ENCODE measurements around the gene ZNF442.
"Not testable (repeated sequence)": the region's sequence is repeated elsewhere in the genome, so short reads cannot be mapped to it uniquely, and the experiment has no call there.

The ZNF442 gene

DNA sequence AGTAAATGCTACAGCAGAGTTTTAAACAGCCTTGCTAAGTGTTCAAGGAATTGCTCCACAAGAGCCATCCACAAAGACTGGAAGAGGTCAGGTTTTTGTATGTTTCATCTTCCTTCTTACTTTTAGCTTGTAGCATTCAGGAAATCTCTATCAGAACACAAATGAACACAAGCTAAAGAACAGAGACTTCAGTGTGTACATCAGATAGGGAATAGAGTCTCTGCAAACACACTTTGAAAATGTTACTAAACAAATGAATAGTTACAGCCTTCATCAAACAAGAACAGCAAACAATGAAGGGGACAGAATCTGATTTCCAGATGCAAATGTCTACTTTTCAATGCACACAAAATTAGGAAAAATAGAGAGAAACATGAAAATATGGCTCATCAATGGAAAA is 39.8 kb downstream of the ZNF442 start:
- DNase-seq: no peak

DNA sequence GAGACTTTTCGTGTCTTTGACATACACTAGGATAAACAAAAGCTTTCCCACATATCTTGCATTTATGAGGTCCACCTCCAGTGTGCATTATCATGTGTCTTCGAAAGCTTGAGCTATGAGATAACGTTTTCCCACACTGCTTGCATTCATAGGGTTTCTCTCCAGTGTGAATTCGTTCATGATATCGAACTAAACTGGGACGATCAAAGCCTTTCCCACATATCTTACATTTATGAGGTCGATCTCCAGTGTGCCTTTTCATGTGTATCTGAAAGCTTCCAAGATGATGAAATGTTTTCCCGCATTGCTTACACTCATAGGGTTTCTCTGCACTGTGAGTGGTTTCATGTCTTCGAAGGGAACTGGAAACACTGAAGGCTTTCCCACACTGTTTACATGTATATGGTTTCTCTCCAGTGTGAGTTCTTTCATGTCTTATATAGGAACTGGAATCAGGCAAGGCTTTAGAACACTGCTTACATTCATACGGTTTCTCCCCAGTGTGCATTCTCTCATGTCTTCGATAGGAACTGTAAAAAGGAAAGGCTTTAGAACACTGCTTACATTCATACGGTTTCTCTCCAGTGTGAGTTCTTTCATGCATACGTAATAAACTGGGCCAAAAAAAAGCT is 46.6 kb downstream of the ZNF442 start:
- DNase-seq: no peak

DNA sequence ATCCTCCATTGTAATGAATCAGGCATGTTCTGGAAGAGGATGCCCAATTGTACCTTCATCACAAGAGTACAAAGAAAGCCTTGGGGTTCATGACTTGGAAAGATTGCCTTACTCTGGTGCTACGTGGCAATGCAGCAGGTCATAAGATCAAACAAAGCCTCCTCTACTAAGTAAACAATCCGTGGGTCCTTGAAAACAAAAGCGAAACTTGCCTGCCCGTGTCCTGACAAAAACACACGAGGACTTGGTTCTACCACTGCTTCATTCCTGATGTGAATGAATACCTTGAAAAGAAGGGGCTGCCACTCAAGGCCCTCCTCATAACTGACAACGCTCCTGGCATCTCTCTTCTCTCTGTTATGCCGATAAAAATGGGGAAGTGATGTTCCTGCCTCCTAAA is 50.9 kb downstream of the ZNF442 start:
- DNase-seq: no peak

DNA sequence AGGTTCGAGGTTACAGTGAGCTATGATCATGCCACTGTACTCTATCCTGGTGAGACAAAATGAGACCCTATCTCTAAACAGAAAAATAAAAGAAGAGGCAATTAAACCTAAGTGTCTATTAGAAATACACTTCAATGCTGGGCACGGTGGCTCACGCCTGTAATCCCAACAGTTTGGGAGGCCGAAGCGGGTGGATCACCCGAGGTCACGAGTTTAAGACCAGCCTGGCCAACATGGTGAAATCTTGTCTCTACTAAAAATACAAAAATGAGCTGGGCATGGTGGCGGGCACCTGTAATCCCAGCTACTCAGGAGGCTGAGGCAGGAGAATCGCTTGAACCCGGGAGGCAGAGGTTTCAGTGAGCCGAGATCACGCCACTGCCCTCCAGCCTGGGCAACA is 56.6 kb downstream of the ZNF442 start:
- DNase-seq: not testable (repeated sequence)

Measured in CD4-positive, alpha-beta T cell treated with Interleukin-6 for 4 hours (primary cell).